HG03575 (cell line): ENCODE results near the gene BTBD10.
"Not testable (repeated sequence)": the region's sequence is repeated elsewhere in the genome, so short reads cannot be mapped to it uniquely, and the experiment has no call there.

Source experiments
- ATAC-seq: cut with Tn5 transposase; IDR thresholded peaks from one replicate; pipeline ENCODE4 v1.9.1; 2021; ENCODE audit not compliant: unreplicated experiment, insufficient number of reproducible peaks, low FRiP score; ENCODE audit errors: extremely low read depth

BTBD10 gene

DNA sequence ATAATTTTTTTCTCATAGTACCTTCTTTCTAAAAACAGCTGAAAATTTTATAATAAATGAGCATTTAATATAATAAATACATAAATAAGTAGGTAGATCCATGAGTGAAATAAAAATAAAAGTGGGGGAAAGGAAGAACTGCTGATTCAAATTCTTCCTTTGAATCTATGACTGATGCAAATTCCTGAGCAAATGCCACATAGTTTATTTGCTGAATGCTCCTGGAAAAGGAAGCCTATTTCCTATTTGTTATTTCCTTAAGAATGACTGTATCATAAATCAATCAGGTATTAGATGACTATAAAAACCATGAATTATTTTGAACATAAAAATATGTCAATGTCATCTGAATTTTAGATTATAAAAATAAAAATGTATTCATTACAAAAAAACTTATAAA, 16.6 kb downstream of the BTBD10 start:
- ATAC-seq: no peak

DNA sequence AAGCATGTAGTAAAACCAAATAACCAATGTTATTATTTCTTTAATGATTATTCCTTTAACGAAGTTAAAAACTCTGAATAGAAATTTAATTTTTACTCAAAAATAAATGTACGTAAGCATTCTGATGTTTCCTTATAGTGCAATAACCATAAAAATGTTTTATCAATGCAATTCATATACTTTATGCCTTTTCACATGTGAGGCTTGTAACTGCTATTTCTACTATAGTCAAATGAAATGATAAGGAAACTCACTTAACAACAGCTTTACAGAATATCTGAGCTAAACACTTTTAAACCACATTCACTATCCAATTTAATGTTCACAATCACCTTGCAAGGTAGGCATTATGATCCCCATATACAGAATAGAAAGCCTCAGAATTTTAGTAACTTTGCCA, 17.4 kb downstream of the BTBD10 start:
- ATAC-seq: no peak

DNA sequence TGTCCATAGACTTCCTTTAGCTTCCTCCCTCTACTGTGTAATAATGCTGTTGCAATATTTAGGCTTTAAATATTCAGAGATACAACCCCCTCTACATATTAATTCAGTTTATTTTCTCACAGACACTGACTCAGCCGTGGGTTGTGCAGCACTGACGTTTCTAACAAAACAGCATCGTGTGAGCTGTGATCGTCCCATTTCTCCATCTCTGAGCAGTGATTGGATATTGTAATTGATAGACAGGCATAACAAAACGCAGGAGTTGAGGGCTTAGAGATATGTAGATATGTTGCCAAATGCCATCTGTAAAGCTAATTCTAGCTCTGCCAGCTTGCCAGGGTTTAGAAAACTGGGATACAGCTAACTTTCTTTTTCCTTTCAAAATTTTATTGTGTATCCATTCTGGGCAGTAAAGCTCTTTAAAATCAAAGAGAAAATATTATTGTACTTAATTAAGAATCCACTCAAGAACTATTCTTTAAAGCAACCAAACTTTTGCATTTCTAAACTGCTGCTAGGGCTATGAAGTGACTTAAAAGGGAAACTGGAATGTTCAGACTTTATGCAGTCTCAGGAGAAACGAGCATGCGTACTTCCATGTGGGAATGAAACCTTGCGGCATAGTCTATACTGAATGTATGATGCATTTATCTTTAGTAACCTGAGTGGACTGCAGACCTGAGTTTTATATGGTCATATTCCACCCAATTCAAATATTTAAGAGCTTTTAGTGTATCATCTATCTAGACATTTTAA, 22.7 kb downstream of the BTBD10 start:
- ATAC-seq: no peak

- no peak for ATAC-seq
These were observed 24.7 kb downstream of the BTBD10 start for GRCh38 chr11:13438291-13438690.

DNA sequence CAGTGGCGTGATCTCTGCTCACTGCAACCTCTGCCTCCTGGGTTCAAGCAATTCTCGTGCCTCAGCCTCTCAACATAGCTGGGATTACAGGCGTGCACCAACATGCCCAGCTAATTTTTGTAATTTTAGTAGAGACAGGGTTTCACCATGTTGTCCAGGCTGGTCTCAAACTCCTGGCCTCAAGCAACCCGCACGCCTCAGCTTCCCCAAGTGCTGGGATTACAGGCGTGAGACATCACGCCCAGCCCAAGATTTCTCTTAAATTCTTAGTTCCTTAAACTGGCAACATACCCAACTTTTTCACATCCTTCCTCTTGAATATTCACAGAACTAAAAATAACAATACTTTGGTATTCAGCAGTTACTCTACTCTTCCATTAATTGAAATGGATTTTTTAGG, 26.2 kb downstream of the BTBD10 start:
- ATAC-seq: not testable (repeated sequence)

DNA sequence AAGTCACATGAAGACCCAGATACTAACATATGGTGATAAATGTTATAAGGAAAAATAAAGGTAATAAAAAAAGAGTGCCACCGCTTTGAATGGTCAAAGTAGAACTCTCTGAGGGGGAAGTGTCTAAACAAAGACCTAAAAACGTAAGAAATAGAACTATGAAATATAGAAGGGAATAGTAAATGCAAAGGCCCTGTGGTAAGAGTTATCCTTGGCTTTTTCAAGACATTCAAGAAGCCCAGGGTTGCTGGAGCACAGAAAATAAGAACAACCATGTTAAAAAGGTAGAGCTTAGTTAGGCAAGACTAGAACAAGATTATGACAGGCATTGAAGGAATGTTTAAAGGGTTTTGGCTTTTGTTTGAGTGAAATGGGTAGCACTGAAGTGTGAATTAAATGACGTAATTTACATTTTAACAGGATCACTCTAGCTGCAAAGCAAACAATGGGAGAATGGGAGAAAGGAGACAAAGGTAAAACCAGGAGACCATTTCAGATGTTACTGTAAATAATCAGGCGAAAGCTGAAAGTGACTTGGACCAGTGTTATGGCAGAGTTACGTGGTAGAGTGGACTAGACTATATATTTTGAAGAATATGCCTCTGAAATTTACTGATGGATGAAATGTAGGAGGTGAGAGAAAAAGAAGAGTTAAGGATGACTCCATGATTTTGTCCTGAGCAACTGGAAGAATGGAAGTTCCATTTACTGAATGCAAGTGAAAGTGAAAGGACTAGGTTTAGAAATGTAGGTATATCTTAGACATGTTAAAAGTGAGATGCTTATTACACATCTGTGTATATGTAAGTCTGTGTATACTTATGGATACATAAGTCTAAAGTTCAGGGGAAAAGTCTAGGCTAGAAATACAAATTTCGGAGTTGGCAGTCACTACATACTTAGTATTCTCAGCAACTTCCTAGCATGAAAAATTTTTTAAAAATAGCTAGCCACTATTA, 28.5 kb downstream of the BTBD10 start:
- no peak for ATAC-seq

DNA sequence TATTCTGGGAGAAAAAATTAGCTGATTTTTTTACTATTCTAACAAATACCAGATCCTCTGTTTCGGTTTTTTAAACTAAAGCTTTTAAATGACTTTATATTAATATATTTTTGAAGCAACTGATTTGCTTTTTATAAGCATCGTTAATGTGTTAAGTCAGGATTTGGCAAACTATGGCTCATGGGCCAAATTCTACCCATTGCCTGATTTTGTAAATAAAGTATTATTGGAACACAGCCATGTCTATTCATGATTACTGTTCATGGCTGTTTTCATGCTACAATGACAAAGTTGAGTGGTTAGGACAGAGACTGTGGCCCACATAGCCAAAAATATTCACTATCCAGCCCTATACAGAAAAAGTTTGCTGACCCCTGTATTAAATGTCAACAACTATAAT, 29.6 kb downstream of the BTBD10 start:
- no peak for ATAC-seq

GRCh38 chr11:13429836-13430235, 33.2 kb downstream of the BTBD10 start:
- ATAC-seq: no peak

GRCh38 chr11:13429288-13429687, 33.7 kb downstream of the BTBD10 start:
- no peak for ATAC-seq

DNA sequence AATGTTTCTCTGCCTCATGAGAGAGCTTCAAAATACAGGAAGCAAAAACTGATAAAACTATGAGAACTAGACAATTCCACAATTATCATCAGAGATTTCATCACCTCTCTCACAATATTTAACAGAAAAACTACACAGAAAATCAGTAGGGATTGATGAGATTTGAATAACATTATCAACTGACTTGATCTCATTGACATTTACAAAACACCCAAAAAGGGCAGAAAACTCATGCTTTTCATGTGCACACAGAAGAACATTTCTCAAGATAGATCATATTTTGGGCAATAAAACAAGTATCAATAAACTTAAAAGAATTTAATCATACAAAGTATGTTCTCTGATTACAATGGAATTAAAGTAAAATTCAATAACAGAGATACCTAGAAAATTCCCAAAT, 35.6 kb downstream of the BTBD10 start:
- no peak for ATAC-seq

DNA sequence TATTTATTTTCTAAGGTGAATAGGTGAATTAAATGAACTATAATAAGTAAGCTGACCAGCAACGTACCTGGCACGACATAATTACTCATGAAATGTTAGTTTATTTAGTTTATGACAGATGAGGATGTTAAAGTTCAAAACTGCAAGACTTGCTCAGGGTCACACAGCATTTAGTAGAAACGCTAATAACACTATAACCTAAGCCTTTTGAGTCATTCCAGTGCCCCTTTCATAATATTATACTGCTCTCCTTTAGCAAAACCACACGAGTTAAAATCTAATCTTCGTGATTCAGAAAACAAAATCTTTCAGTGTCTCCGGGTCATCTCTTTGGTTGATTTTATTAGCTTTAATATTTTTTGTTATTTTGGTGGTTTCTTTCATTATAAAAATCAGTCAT, 39.6 kb downstream of the BTBD10 start:
- no peak for ATAC-seq

- no peak for ATAC-seq
These were observed 41.5 kb downstream of the BTBD10 start for GRCh38 chr11:13421561-13421960.

GRCh38 chr11:13415201-13415600, 47.8 kb downstream of the BTBD10 start:
- no peak for ATAC-seq

- no peak for ATAC-seq
These were observed 57.8 kb downstream of the BTBD10 start for GRCh38 chr11:13405220-13405619.

GRCh38 chr11:13398335-13398734, 64.7 kb downstream of the BTBD10 start:
- not testable (repeated sequence) for ATAC-seq

DNA sequence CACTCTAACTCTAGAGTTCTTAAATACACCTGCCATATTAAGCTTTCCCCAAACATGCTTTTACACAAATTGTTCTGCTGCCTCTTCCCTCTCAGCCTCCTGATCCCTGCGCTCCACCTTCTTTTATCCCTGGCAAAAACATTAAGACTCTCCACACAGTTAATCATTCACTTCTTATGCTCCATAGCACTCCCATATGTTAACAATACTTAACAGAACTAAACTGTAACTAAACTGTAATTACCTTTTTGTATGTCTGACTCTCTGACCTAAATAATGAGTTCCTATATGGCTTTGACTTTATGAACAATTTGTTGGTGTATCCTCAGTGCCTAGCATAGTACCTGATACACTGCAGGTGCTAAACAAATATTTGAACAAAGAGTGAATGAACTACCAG, 71.8 kb downstream of the BTBD10 start:
- no peak for ATAC-seq

DNA sequence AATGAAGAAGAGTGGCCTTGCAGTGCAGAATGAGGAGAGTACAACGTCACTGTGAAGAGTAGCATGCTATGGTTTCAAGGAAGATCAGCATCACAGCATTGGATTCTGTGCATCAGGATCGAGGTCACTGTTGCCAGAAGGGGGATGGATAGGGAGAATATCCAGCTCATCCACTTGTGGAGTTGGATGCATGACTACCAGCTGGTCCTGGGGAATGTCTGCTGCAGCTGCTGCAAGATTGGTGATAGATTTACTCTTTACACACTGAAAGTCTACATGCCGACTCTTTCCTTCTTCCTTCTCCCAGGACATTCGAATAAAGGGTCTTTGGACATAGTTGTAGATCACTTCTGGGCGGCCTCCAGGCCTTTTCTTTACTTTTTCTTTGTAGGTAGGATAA, 74.3 kb downstream of the BTBD10 start:
- no peak for ATAC-seq

DNA sequence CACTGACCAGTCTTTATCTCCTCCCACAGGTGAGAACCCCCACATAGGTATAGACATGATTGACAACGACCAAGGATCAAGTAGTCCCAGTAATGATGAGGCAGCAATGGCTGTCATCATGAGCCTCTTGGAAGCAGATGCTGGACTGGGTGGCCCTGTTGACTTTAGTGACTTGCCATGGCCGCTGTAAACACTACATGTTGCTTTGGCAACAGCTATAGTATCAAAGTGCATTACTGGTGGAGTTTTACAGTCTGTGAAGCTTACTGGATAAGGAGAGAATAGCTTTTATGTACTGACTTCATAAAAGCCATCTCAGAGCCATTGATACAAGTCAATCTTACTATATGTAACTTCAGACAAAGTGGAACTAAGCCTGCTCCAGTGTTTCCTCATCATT, 76.5 kb downstream of the BTBD10 start:
- ATAC-seq: no peak

DNA sequence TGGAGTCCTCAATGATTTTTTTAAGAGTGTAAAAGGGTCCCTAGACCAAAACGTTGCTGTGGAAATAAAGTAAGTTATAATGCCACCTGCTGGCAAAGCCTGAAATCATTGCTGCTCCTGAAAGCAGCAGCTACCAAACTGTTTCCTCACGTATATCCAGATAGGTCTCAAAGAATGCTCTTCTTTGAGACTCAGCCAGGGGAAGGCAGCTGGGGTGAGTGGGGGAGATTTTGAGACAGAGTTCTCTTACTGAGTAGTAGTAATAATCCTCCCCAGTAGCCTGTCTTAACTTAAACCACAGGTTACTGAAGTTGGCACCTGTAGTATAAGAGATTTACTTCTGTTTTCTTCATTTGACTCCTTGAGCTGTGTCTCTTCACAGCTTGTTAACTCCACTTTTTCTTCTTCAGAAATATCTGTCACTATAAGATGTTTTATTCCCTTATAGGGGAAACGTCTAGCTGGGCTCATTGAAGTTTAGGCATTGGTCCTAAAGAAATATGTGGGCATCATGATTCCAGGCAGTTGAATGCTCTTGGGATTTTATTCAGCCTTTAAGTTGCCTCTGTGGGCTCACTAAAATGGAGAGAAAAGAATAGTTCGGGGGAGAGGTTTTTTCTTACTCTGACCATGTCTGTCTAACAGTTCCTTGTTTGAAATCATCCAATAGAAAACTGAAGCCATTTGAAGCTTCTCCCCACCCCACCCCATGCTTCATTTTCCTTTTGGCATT, 77.9 kb downstream of the BTBD10 start:
- ATAC-seq: no peak

DNA sequence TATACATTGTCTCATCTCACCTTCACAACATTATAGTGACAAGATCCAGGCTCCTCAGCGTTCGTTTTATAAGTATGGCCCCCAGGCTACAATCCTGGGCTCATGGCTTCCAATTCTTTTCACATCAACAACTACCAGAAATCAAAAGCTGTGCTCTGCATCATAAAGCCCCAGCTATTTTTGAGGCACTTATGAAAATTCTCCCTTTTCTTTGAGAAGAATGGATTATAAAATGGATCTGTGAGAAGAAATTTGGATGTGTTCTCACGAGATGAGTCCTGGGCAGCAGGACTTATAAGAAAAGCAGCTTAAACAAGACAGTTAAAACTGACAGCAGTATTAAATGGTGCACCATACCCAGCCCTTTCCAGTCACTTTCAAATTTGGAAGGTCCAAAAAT, 80.3 kb downstream of the BTBD10 start:
- no peak for ATAC-seq
